Fibroblast of peridontal ligament (primary cell): ENCODE results near the gene LGR5.

Experiments
- DNase-seq: peaks from one replicate; pipeline ENCODE4 v3.0.0-alpha.2; 2010; ENCODE audit errors: extremely low read depth

The LGR5 gene

GRCh38 chr12:71599210-71599609 is 159.6 kb downstream of the LGR5 start:
- DNase-seq, result no peak

GRCh38 chr12:71601546-71601945 is 161.9 kb downstream of the LGR5 start:
- DNase-seq, result no peak

GRCh38 chr12:71602761-71603577 is 163.4 kb downstream of the LGR5 start:
- no peak for DNase-seq

GRCh38 chr12:71605039-71605438 is 165.4 kb downstream of the LGR5 start:
- no peak for DNase-seq

GRCh38 chr12:71607494-71608330 is 168.1 kb downstream of the LGR5 start:
- no peak for DNase-seq

GRCh38 chr12:71610031-71610795 is 170.6 kb downstream of the LGR5 start:
- DNase-seq, result no peak

- DNase-seq, result no peak
These were observed 182.3 kb downstream of the LGR5 start for GRCh38 chr12:71621938-71622337.

GRCh38 chr12:71625476-71625875 is 185.9 kb downstream of the LGR5 start:
- no peak for DNase-seq

GRCh38 chr12:71626098-71626497 is 186.5 kb downstream of the LGR5 start:
- no peak for DNase-seq

GRCh38 chr12:71626768-71627167 is 187.2 kb downstream of the LGR5 start:
- DNase-seq, result no peak

GRCh38 chr12:71627438-71628002 is 187.9 kb downstream of the LGR5 start:
- DNase-seq, result no peak
